HCT116 (cell line): ENCODE data around the gene HDAC10. TPM values are rescaled to one million over a fixed set of nuclear protein-coding genes. Genes with fewer than 3 reads are reported as not detected.

Experiments used
- ATAC-seq: fragments of 200-7000 bp; cut with Tn5 transposase; 2 replicates; pipeline ENCODE4 v1.9.1; 2020; ENCODE audit warnings: mild to moderate bottlenecking, moderate library complexity
- BruUV-seq: library from RNA; stranded (reverse); fragments of 400-500 nt; replicated peaks from 2 replicates; lab custom pipeline; 2021; lab: Mats Ljungman, UMichigan
- CTCF ChIA-PET: fragments of 300-600 bp; sonication (Branson Sonifier 250); formaldehyde crosslinking; loops from one replicate; lab custom pipeline; 2021; ENCODE audit warnings: antibody characterized with exemption; lab: Charles Lee
- POLR2A ChIA-PET: fragments of 300-600, 350-600 bp; sonication (Branson Sonifier 250); formaldehyde crosslinking; loops from one replicate; lab custom pipeline; 2021; ENCODE audit warnings: antibody characterized with exemption; lab: Charles Lee
- RAD21 ChIA-PET, 2 experiments: fragments of 300-600 bp; sonication (Branson Sonifier 250); formaldehyde crosslinking; loops; one replicate each; lab custom pipeline; 2023; ENCODE audit warnings: low total read pairs in 2 of 2; ENCODE audit not compliant: uncharacterized antibody in 2 of 2, unreplicated experiment in 2 of 2, low non-redundant PET in 1 of 2; lab: Charles Lee
- DNase-seq: peaks from one replicate; pipeline ENCODE4 v3.0.0-alpha.2; 2010; ENCODE audit warnings: low read depth, low spot score
- H2AFZ ChIP-seq: fragments of 200-600 bp; shearing (Covaris generic), sonication (generic); 2 replicates; pipeline ENCODE4 v1.6.1; 2017; ENCODE audit warnings: low read depth, mixed run types, mixed read lengths, antibody characterized with exemption, low read length; ENCODE audit not compliant: poor library complexity, severe bottlenecking
- H3K27ac ChIP-seq: 2 replicates; pipeline ENCODE4 v1.5.1; 2012; ENCODE audit warnings: low read depth, low read length
- H3K27me3 ChIP-seq: fragments of 200-600 bp; sonication (generic); 2 replicates; pipeline ENCODE4 v1.6.1; 2016; ENCODE audit warnings: mixed run types, low read length, mixed read lengths; ENCODE audit not compliant: insufficient read depth
- H3K36me3 ChIP-seq, 2 experiments: fragments of 200-500 bp in 1 of 2; fragments of 200-600 bp in 1 of 2; sonication (Bioruptor generic) in 1 of 2; sonication (generic) in 1 of 2; 2 replicates each; pipeline versions ENCODE4 v1.5.1 to v1.6.1; 2014 to 2016; ENCODE audit warnings: low read length in 2 of 2, inconsistent platforms in 1 of 2, mixed read lengths in 1 of 2, mixed run types in 1 of 2; ENCODE audit not compliant: insufficient read depth in 2 of 2, control insufficient read depth in 1 of 2
- H3K4me1 ChIP-seq, 2 experiments: fragments of 200-600 bp in 1 of 2; sonication (generic) in 1 of 2; 2 replicates each; pipeline versions ENCODE4 v1.5.1 to v1.6.1; 2012 to 2017; ENCODE audit warnings: low read length in 2 of 2, inconsistent platforms in 1 of 2, mild to moderate bottlenecking in 1 of 2, mixed read lengths in 1 of 2, mixed run types in 1 of 2, moderate library complexity in 1 of 2; ENCODE audit not compliant: insufficient read depth in 2 of 2, control insufficient read depth in 1 of 2
- H3K4me2 ChIP-seq: fragments of 200-600 bp; sonication (generic); 2 replicates; pipeline ENCODE4 v1.6.1; 2017; ENCODE audit warnings: mixed run types, low read length, mixed read lengths
- H3K4me3 ChIP-seq, 2 experiments: fragments of 200-600 bp in 1 of 2; sonication (generic) in 1 of 2; replicated peaks in 1 of 2; 2 replicates each; pipeline ENCODE4 v1.5.1; 2011 to 2016; ENCODE audit warnings: low read length in 2 of 2, control low read depth in 1 of 2, low read depth in 1 of 2, mild to moderate bottlenecking in 1 of 2, mixed read lengths in 1 of 2, mixed run types in 1 of 2
- H3K79me2 ChIP-seq: fragments of 200-600 bp; sonication (generic); 2 replicates; pipeline ENCODE4 v1.6.1; 2017; ENCODE audit warnings: mild to moderate bottlenecking, mixed run types, low read length, moderate library complexity, mixed read lengths; ENCODE audit not compliant: insufficient read depth
- H3K9ac ChIP-seq: fragments of 200-600 bp; sonication (generic); 2 replicates; pipeline ENCODE4 v1.6.1; 2016; ENCODE audit warnings: low read length, mixed read lengths
- H3K9me2 ChIP-seq: fragments of 200-600 bp; sonication (generic), shearing (Covaris generic); 2 replicates; pipeline ENCODE4 v1.6.1; 2017; ENCODE audit warnings: mixed run types, mild to moderate bottlenecking, moderate library complexity; ENCODE audit not compliant: insufficient read depth
- H3K9me3 ChIP-seq, 2 experiments: fragments of 200-500 bp in 1 of 2; fragments of 200-600 bp in 1 of 2; sonication (Bioruptor generic) in 1 of 2; sonication (generic) in 1 of 2; 2 replicates each; pipeline ENCODE4 v1.6.1; 2014 to 2017; ENCODE audit warnings: low read length in 2 of 2, mixed read lengths in 2 of 2, inconsistent platforms in 1 of 2, low read depth in 1 of 2, mild to moderate bottlenecking in 1 of 2, mixed run types in 1 of 2, moderate library complexity in 1 of 2; ENCODE audit not compliant: control insufficient read depth in 1 of 2, insufficient read depth in 1 of 2
- H4K20me1 ChIP-seq: fragments of 200-600 bp; sonication (generic), shearing (Covaris generic); 2 replicates; pipeline ENCODE4 v1.6.1; 2017; ENCODE audit warnings: mixed run types, mild to moderate bottlenecking, moderate library complexity; ENCODE audit not compliant: insufficient read depth
- CBX3 ChIP-seq: IDR thresholded peaks from 2 replicates; pipeline ENCODE4 v1.6.1; 2012; ENCODE audit warnings: low read depth
- CEBPB ChIP-seq: IDR thresholded peaks from 2 replicates; pipeline ENCODE4 v1.6.1; 2012; ENCODE audit warnings: low read depth
- JUND ChIP-seq: IDR thresholded peaks from 2 replicates; pipeline ENCODE4 v1.6.1; 2012
- POLR2AphosphoS5 ChIP-seq: IDR thresholded peaks from 2 replicates; pipeline ENCODE4 v1.6.1; 2011; ENCODE audit warnings: mild to moderate bottlenecking, low read depth, low read length, moderate library complexity
- RAD21 ChIP-seq: IDR thresholded peaks from 2 replicates; pipeline ENCODE4 v1.6.1; 2012; ENCODE audit warnings: low read depth, mild to moderate bottlenecking
- SIN3A ChIP-seq: IDR thresholded peaks from 2 replicates; pipeline ENCODE4 v1.6.1; 2012; ENCODE audit warnings: low read depth
- SP1 ChIP-seq: IDR thresholded peaks from 2 replicates; pipeline ENCODE4 v1.6.1; 2012; ENCODE audit warnings: low read depth
- SRF ChIP-seq: IDR thresholded peaks from 2 replicates; pipeline ENCODE4 v1.6.1; 2012; ENCODE audit warnings: low read depth
- TCF7L2 ChIP-seq: IDR thresholded peaks from 2 replicates; pipeline ENCODE4 v1.7.0; 2011; ENCODE audit warnings: borderline replicate concordance, inconsistent platforms; ENCODE audit not compliant: insufficient read depth, insufficient read length; ENCODE audit errors: extremely low read depth
- YY1 ChIP-seq: IDR thresholded peaks from 2 replicates; pipeline ENCODE4 v1.6.1; 2011; ENCODE audit warnings: low read length, low read depth, moderate library complexity, mild to moderate bottlenecking; ENCODE audit not compliant: insufficient replicate concordance; ENCODE audit errors: extremely low read depth
- intact Hi-C: fragments of 100-400 bp; cut with micrococcal nuclease; formaldehyde crosslinking; loops from 2 replicates; pipeline ENCODE4 v1.10.0; 2022
- total RNA-seq: library from RNA; stranded (reverse); gene quantifications from one replicate; pipeline ENCODE4 v1.2.1, GENCODE V29; 2021; ENCODE audit not compliant: unreplicated experiment
- TF ChIP-seq, protein P1 (sequence below): IDR thresholded peaks from 2 replicates; pipeline ENCODE4 v1.6.1; 2011; ENCODE audit warnings: mild to moderate bottlenecking, low read length, moderate library complexity; ENCODE audit not compliant: insufficient replicate concordance; ENCODE audit errors: extremely low read depth
- TF ChIP-seq, protein P2 (sequence below): IDR thresholded peaks from 2 replicates; pipeline ENCODE4 v1.6.1; 2012; ENCODE audit warnings: low read depth

The HDAC10 gene
- total RNA-seq, 1 experiment from 2014 or later = 67.5 TPM

DNA sequence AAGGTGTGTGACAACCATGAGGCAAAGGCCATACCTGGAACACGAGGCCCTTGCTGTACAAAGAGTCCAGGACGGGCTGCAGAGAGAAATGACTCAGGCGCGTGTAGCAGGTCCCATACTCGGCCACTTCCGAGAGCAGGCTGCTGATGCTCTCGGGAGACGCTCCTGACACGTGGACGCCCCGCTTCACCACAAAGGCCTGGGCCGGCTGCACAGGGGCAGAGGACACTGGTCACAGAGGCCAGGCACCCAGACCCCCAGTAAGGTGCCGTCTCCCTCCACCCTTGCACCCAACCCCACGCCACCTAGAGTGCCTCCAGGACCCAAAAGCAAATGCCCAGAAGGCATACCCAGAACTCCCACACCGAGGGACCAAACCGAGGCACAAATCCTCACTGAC lies 21.7 kb downstream of the HDAC10 start:
- ChIA-PET CTCF (no interaction called here), RAD21 (no interaction called here), POLR2A (no interaction called here)
- Histone ChIP-seq H2AFZ (no peak overlapping the region), H4K20me1 (no peaks in the 10 kb centered on the region), H3K9me3 (no peaks in the 10 kb centered on the region; a peak in 1 of 4 replicates), H3K4me1 (no peaks in the 10 kb centered on the region), H3K9me2 (no peaks in the 10 kb centered on the region), H3K79me2 (peaks cover 25% of the 10 kb centered on the region), H3K27ac (no peak overlapping the region), H3K27me3 (no peaks in the 10 kb centered on the region), H3K36me3 (peaks cover 2 to 7% of the 10 kb centered on the region in 2 experiments; a peak in 2 of 4 replicates), H3K9ac (no peak overlapping the region), H3K4me3 (no peak overlapping the region), H3K4me2 (no peak overlapping the region)
- intact Hi-C loops = no loop called here
- DNase-seq (no peak), ATAC-seq (no peak)
- BruUV-seq = no TSS peak
- TF ChIP-seq TCF7L2 = no peak
- TF ChIP-seq, protein P1, sequence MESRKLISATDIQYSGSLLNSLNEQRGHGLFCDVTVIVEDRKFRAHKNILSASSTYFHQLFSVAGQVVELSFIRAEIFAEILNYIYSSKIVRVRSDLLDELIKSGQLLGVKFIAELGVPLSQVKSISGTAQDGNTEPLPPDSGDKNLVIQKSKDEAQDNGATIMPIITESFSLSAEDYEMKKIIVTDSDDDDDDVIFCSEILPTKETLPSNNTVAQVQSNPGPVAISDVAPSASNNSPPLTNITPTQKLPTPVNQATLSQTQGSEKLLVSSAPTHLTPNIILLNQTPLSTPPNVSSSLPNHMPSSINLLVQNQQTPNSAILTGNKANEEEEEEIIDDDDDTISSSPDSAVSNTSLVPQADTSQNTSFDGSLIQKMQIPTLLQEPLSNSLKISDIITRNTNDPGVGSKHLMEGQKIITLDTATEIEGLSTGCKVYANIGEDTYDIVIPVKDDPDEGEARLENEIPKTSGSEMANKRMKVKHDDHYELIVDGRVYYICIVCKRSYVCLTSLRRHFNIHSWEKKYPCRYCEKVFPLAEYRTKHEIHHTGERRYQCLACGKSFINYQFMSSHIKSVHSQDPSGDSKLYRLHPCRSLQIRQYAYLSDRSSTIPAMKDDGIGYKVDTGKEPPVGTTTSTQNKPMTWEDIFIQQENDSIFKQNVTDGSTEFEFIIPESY = no peak
- no peak for TF ChIP-seq CBX3
- TF ChIP-seq CEBPB = no peak
- no peak for TF ChIP-seq SIN3A
- TF ChIP-seq SP1 = no peak

DNA sequence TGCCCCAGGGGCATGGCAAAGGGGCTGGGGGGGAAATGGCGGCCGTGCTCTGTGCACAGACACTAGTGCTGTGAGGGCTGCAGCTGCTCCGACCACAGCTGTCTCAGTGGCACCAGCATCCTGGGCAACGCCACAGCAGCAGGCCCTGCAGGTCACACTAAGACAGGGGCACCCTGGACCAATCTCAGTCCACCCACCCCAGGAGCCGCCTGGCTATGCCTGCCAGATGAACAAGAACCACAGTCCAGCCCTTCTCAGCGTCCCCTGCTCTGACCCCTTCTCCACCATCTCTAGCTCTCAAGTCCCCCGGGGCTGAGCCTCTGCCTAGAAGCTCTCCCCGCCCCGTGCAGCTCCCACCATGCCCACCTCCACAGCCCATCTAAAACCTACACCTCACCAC lies 22.7 kb downstream of the HDAC10 start:
- POLR2A ChIA-PET = no interaction called here
- no peak for DNase-seq
- no peaks in the 10 kb centered on the region for H3K9me2 ChIP-seq
- peaks cover 16% of the 10 kb centered on the region for H3K79me2 ChIP-seq
- H3K36me3 ChIP-seq = peaks cover 8 to 12% of the 10 kb centered on the region in 2 experiments; a peak in 3 of 4 replicates
- H4K20me1 ChIP-seq = no peaks in the 10 kb centered on the region
- H3K9me3 ChIP-seq = no peaks in the 10 kb centered on the region
- no peak overlapping the region for H3K4me2 ChIP-seq
- CTCF ChIA-PET = no interaction called here
- H3K9ac ChIP-seq = no peak overlapping the region
- no peak overlapping the region for H3K4me3 ChIP-seq
- intact Hi-C loops = no loop called here
- no peak overlapping the region for H2AFZ ChIP-seq
- no peaks in the 10 kb centered on the region for H3K27me3 ChIP-seq
- H3K27ac ChIP-seq = no peak overlapping the region
- no peaks in the 10 kb centered on the region for H3K4me1 ChIP-seq
- RAD21 ChIA-PET = no interaction called here
- ATAC-seq = no peak
- BruUV-seq = no TSS peak
- no peak for TF ChIP-seq CBX3
- no peak for TF ChIP-seq JUND
- TF ChIP-seq YY1 = no peak
- TF ChIP-seq, protein P1 = no peak
- TF ChIP-seq RAD21 = no peak
- TF ChIP-seq, protein P2, sequence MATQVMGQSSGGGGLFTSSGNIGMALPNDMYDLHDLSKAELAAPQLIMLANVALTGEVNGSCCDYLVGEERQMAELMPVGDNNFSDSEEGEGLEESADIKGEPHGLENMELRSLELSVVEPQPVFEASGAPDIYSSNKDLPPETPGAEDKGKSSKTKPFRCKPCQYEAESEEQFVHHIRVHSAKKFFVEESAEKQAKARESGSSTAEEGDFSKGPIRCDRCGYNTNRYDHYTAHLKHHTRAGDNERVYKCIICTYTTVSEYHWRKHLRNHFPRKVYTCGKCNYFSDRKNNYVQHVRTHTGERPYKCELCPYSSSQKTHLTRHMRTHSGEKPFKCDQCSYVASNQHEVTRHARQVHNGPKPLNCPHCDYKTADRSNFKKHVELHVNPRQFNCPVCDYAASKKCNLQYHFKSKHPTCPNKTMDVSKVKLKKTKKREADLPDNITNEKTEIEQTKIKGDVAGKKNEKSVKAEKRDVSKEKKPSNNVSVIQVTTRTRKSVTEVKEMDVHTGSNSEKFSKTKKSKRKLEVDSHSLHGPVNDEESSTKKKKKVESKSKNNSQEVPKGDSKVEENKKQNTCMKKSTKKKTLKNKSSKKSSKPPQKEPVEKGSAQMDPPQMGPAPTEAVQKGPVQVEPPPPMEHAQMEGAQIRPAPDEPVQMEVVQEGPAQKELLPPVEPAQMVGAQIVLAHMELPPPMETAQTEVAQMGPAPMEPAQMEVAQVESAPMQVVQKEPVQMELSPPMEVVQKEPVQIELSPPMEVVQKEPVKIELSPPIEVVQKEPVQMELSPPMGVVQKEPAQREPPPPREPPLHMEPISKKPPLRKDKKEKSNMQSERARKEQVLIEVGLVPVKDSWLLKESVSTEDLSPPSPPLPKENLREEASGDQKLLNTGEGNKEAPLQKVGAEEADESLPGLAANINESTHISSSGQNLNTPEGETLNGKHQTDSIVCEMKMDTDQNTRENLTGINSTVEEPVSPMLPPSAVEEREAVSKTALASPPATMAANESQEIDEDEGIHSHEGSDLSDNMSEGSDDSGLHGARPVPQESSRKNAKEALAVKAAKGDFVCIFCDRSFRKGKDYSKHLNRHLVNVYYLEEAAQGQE = no peak
- no peak for TF ChIP-seq TCF7L2
- no peak for TF ChIP-seq POLR2AphosphoS5
- TF ChIP-seq SRF = no peak
